B cell (primary cell): ENCODE results near the gene MED12L. TPM values are rescaled to one million over a fixed set of nuclear protein-coding genes. Genes with fewer than 3 reads are reported as not detected.

Experiments
- ATAC-seq: fragments of 200-7000 bp; cut with Tn5 transposase; one replicate; pipeline ENCODE4 v1.10.0; 2021; ENCODE audit warnings: low read depth, mild to moderate bottlenecking, moderate number of reproducible peaks, moderate library complexity
- CTCF ChIA-PET: fragments of 350-600 bp; sonication (Branson Sonifier 250); formaldehyde crosslinking; loops from one replicate; lab custom pipeline; 2021; ENCODE audit warnings: antibody characterized with exemption, inconsistent platforms; lab: Charles Lee
- POLR2A ChIA-PET: fragments of 350-600 bp; sonication (Branson Sonifier 250); formaldehyde crosslinking; loops from one replicate; lab custom pipeline; 2021; ENCODE audit warnings: antibody characterized with exemption; lab: Charles Lee
- DNase-seq: peaks from one replicate; pipeline ENCODE4 v3.0.0; 2013
- H2AFZ ChIP-seq: 2 replicates; pipeline ENCODE4 v1.6.1; 2012; ENCODE audit warnings: mild to moderate bottlenecking, low read depth, low read length; ENCODE audit not compliant: insufficient read depth, poor library complexity, severe bottlenecking
- H3K27ac ChIP-seq, 2 donors: 1 replicate in 1 of 2; 2 replicates in 1 of 2; pipeline ENCODE4 v1.5.1; 2012 to 2013; ENCODE audit warnings: low read length in 2 of 2, mild to moderate bottlenecking in 2 of 2, moderate library complexity in 1 of 2
- H3K27me3 ChIP-seq, 4 experiments: fragments of 200-600 bp in 1 of 4; sonication (generic) in 1 of 4; replicated peaks in 1 of 4; 1 replicate in 2 of 4; 2 replicates in 2 of 4; pipeline versions ENCODE4 v1.6.1 to v1.7.0; 2013 to 2016; ENCODE audit warnings: low read length in 3 of 4, mild to moderate bottlenecking in 2 of 4, mixed read lengths in 1 of 4, moderate library complexity in 1 of 4; ENCODE audit not compliant: insufficient read depth in 4 of 4, control insufficient read depth in 3 of 4; ENCODE audit errors: control extremely low read depth in 1 of 4
- H3K36me3 ChIP-seq, 2 experiments: replicated peaks in 1 of 2; 1 replicate in 1 of 2; 2 replicates in 1 of 2; pipeline versions ENCODE4 v1.6.1 to v1.7.1; 2013; ENCODE audit warnings: low read length in 1 of 2; ENCODE audit not compliant: insufficient read depth in 2 of 2, control insufficient read depth in 1 of 2; ENCODE audit errors: control extremely low read depth in 1 of 2, extremely low read depth in 1 of 2
- H3K4me1 ChIP-seq, 2 donors: fragments of 200-600 bp in 1 of 2; sonication (generic) in 1 of 2; 1 replicate in 1 of 2; 2 replicates in 1 of 2; pipeline versions ENCODE4 v1.5.1 to v1.6.1; 2013 to 2017; ENCODE audit warnings: low read length in 2 of 2; ENCODE audit not compliant: control insufficient read depth in 2 of 2, insufficient read depth in 2 of 2
- H3K4me2 ChIP-seq: replicated peaks from 2 replicates; pipeline ENCODE3; 2012; ENCODE audit warnings: mild to moderate bottlenecking, low read depth, low read length; ENCODE audit not compliant: poor library complexity, severe bottlenecking
- H3K4me3 ChIP-seq, 5 experiments: fragments of 200-600 bp in 1 of 5; sonication (generic) in 1 of 5; 1 replicate in 3 of 5; 2 replicates in 2 of 5; pipeline versions ENCODE4 v1.5.1 to v1.7.0; 2011 to 2016; ENCODE audit warnings: low read length in 4 of 5, mild to moderate bottlenecking in 4 of 5, low read depth in 2 of 5, control low read depth in 1 of 5, moderate library complexity in 1 of 5; ENCODE audit not compliant: insufficient read depth in 1 of 5; ENCODE audit errors: control extremely low read depth in 1 of 5, extremely low read depth in 1 of 5
- H3K79me2 ChIP-seq: fragments of 200-600 bp; sonication (generic); one replicate; pipeline ENCODE4 v1.6.0; 2016; ENCODE audit warnings: low read length; ENCODE audit not compliant: control insufficient read depth, insufficient read depth
- H3K9ac ChIP-seq: fragments of 200-600 bp; sonication (generic); 2 replicates; pipeline ENCODE4 v1.6.1; 2017; ENCODE audit warnings: mild to moderate bottlenecking, low read length, moderate library complexity
- H3K9me3 ChIP-seq, 3 donors: one replicate each; pipeline versions ENCODE4 v1.6.1 to v1.7.1; 2013; ENCODE audit warnings: low read length in 2 of 3; ENCODE audit not compliant: control insufficient read depth in 2 of 3, insufficient read depth in 1 of 3; ENCODE audit errors: control extremely low read depth in 1 of 3
- H4K20me1 ChIP-seq: 2 replicates; pipeline ENCODE4 v1.6.0; 2012; ENCODE audit warnings: mild to moderate bottlenecking, low read length; ENCODE audit not compliant: insufficient read depth, control insufficient read depth, poor library complexity, severe bottlenecking
- H3K27ac Mint-ChIP-seq: one replicate; pipeline ENCODE4 v1.8.0; 2021; ENCODE audit warnings: mixed read lengths
- H3K27me3 Mint-ChIP-seq: one replicate; pipeline ENCODE4 v1.8.0; 2021; ENCODE audit warnings: mixed read lengths
- H3K4me1 Mint-ChIP-seq: one replicate; pipeline ENCODE4 v1.8.0; 2021; ENCODE audit warnings: mixed read lengths
- H3K4me3 Mint-ChIP-seq: one replicate; pipeline ENCODE4 v1.8.0; 2021; ENCODE audit warnings: mixed read lengths
- H3K9me3 Mint-ChIP-seq: one replicate; pipeline ENCODE4 v1.8.0; 2022; ENCODE audit warnings: mixed read lengths; ENCODE audit not compliant: insufficient read depth
- CTCF ChIP-seq: fragments of 200-600 bp; IDR thresholded peaks from one replicate; pipeline ENCODE4 v1.8.0; 2022; ENCODE audit warnings: antibody characterized with exemption, mild to moderate bottlenecking
- EZH2 ChIP-seq: IDR thresholded peaks from 2 replicates; pipeline ENCODE4 v1.6.1; 2012; ENCODE audit warnings: borderline replicate concordance, low read depth, mild to moderate bottlenecking, moderate library complexity, low read length; ENCODE audit not compliant: insufficient read depth, poor library complexity, severe bottlenecking
- WGBS: methylation state at CpG from one replicate; pipeline ENCODE4 v1.1.5; 2013; ENCODE audit warnings: missing lambda C conversion rate; ENCODE audit not compliant: insufficient coverage; 5-methylcytosine and 5-hydroxymethylcytosine counted together
- intact Hi-C: fragments of 100-400 bp; cut with micrococcal nuclease; formaldehyde crosslinking; loops from one replicate; pipeline ENCODE4 v1.10.0; 2022
- polyA plus RNA-seq: library from polyadenylated mRNA; depleted of rRNA; stranded (reverse); fragments of >200 nt; gene quantifications from 2 replicates; pipeline ENCODE4 v1.2.3, GENCODE V29; 2012
- total RNA-seq, 2 donors: library from RNA; stranded (reverse); fragments of 120-200 nt in 1 of 2; gene quantifications; 1 replicate in 1 of 2; 2 replicates in 1 of 2; pipeline versions ENCODE4 v1.2.3 to v1.2.4, GENCODE V29; 2013 to 2022

Gene MED12L
- total and polyA plus RNA-seq, 2 donors (not counting 1 experiment from before 2014, with no cell fraction given): 0.07 to 0.30 TPM

- H3K27ac ChIP-seq: no peak overlapping the region
- H3K4me2 ChIP-seq: no peak overlapping the region
- H3K4me3 Mint-ChIP-seq: peak overlapping the region; percentile 44
- no peaks in the 10 kb centered on the region for H3K27me3 Mint-ChIP-seq
- no peaks in the 10 kb centered on the region for H3K27me3 ChIP-seq
- WGBS: no CpG with 5 or more reads among the region's 3 CpGs
- H3K9me3 Mint-ChIP-seq: no peaks in the 10 kb centered on the region
- peak overlapping the region; percentile 70 for H3K27ac Mint-ChIP-seq
- H3K4me1 ChIP-seq: peaks cover 16 to 17% of the 10 kb centered on the region in 2 donors
- TF ChIP-seq CTCF: no peak
- no peak for TF ChIP-seq EZH2
- CTCF ChIA-PET: interaction anchor here (0.6 kb wide), 1 partner anchor 227 kb away, joined by 3 read pairs; no protein-coding TSS in a partner anchor
- no peaks in the 10 kb centered on the region for H3K36me3 ChIP-seq
- no peak for ATAC-seq
- no peak overlapping the region for H2AFZ ChIP-seq
- H3K79me2 ChIP-seq: no peaks in the 10 kb centered on the region
- POLR2A ChIA-PET: no interaction called here
- intact Hi-C loops: no loop called here
- DNase-seq: no peak
- H4K20me1 ChIP-seq: no peaks in the 10 kb centered on the region
- H3K4me3 ChIP-seq: no peak overlapping the region
- peaks cover 57% of the 10 kb centered on the region for H3K4me1 Mint-ChIP-seq
- H3K9ac ChIP-seq: no peak overlapping the region
- peaks cover 0 to 2% (median 0%) of the 10 kb centered on the region in 3 donors for H3K9me3 ChIP-seq
Measured at GRCh38 chr3:151393146-151393830, 307.8 kb downstream of the MED12L start.

GRCh38 chr3:151393941-151394340 lies 308.5 kb downstream of the MED12L start:
- ChIA-PET CTCF (interaction anchor here (0.6 kb wide), 1 partner anchor 227 kb away, joined by 3 read pairs; no protein-coding TSS in a partner anchor), POLR2A (no interaction called here)
- no peak overlapping the region for H3K4me3 ChIP-seq
- TF ChIP-seq CTCF (no peak), EZH2 (no peak)
- ATAC-seq: no peak
- intact Hi-C loops: loop anchor here (1.0 kb wide), 1 partner anchor 10 kb away; the partner anchor contains the start of gene P2RY12
- no peak for DNase-seq
- no CpG with 5 or more reads among the region's 4 CpGs for WGBS
- H3K9me3 ChIP-seq: peaks cover 0 to 5% (median 0%) of the 10 kb centered on the region in 3 donors
- no peaks in the 10 kb centered on the region for H3K27me3 Mint-ChIP-seq
- H3K4me2 ChIP-seq: no peak overlapping the region
- no peaks in the 10 kb centered on the region for H3K9me3 Mint-ChIP-seq
- no peaks in the 10 kb centered on the region for H3K36me3 ChIP-seq
- H3K9ac ChIP-seq: no peak overlapping the region
- H3K4me1 Mint-ChIP-seq: peaks cover 56% of the 10 kb centered on the region
- peaks cover 12 to 16% of the 10 kb centered on the region in 2 donors for H3K4me1 ChIP-seq
- no peak overlapping the region for H3K27ac Mint-ChIP-seq
- peak overlapping the region; percentile 1 for H3K4me3 Mint-ChIP-seq
- H3K79me2 ChIP-seq: no peaks in the 10 kb centered on the region
- no peak overlapping the region for H2AFZ ChIP-seq
- H3K27me3 ChIP-seq: no peaks in the 10 kb centered on the region
- no peaks in the 10 kb centered on the region for H4K20me1 ChIP-seq
- no peak overlapping the region for H3K27ac ChIP-seq
